ENCODE results near the gene ZNF385C. TPM values are rescaled to one million over a fixed set of nuclear protein-coding genes. Genes with fewer than 3 reads are reported as not detected.

The ZNF385C gene
- total and polyA plus RNA-seq, 2 of the 13 experiments (the other 11 are each of a cell fraction or from before 2014, with no cell fraction given), result 2.3 to 6.1 TPM

DNA sequence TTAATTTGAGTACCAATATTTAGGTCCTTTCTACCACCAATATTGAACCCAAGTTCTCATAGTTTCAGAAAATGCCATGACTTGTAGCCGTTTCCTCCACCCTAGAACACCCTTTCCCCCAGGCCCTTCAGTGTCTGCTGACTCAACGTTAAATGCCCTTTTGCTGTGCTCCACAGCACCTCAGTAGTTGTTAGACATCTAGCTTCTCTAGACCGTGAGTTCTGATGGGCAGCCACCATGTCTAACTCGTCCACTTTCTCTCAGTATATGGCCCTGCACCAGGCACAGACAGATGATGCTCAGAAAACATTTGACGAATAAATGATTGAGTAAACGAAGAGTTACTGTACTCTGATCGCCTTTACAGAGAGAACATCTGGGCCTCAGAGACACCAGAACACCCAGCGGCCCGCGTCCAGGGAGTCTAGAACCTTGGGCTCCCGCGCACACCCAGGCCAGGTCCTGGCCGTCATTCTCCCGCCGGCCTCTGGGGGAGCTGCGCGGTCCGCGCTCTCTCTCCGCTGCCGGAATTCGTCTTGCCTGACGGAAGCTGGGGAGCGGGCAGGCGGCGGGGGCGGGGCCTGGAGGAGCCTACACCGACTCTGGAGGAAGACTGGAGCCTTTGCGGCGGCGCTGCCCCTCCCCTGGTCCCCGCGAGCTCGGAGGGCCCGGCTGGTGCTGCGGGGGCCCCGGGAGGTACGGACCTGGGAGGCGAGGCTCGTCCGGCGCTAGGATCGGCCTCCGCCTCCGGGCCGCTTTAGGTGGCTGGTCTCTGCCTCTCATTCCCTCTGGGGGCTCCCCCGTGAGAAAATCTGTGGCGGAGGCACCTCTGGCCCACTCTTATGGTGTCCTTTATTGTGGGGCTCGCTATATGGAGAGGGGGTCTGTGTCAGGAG is 78.5 kb downstream of the ZNF385C start, which contains the start of gene NKIRAS2 (continued):
- peak; percentile 90 for TF ChIP-seq TAF1 (CRISPR knock-in tag; IDR thresholded peaks at IDR 0.05)
- TF ChIP-seq PAF1 (CRISPR knock-in tag; IDR thresholded peaks at IDR 0.05), result no peak
- TF ChIP-seq MBD4 (IDR thresholded peaks at IDR 0.05; ENCODE audit: borderline replicate concordance, low read length), result no peak
- no peak for TF ChIP-seq ZBTB7A (CRISPR knock-in tag; IDR thresholded peaks at IDR 0.05)
- TF ChIP-seq SCMH1 (CRISPR knock-in tag; IDR thresholded peaks at IDR 0.05; ENCODE audit: borderline replicate concordance), result no peak
- TF ChIP-seq SMARCC2 (IDR thresholded peaks at IDR 0.05), result no peak
- no peak for TF ChIP-seq SP140L (CRISPR knock-in tag; IDR thresholded peaks at IDR 0.05; ENCODE audit: borderline replicate concordance)
- TF ChIP-seq, protein P1, sequence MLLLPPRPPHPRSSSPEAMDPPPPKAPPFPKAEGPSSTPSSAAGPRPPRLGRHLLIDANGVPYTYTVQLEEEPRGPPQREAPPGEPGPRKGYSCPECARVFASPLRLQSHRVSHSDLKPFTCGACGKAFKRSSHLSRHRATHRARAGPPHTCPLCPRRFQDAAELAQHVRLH (CRISPR knock-in tag; IDR thresholded peaks at IDR 0.05; ENCODE audit: borderline replicate concordance, low read depth), result peak; percentile 98
- peak; percentile 98; the same call in 1 of the 2 replicates for TF ChIP-seq ZNF747 (CRISPR knock-in tag; IDR thresholded peaks at IDR 0.05; ENCODE audit: borderline replicate concordance)
- peak; percentile 86; the same call in 1 of the 2 replicates for TF ChIP-seq ZNF816 (CRISPR knock-in tag; IDR thresholded peaks at IDR 0.05; ENCODE audit: borderline replicate concordance)
- no peak for TF ChIP-seq CHCHD3 (CRISPR knock-in tag; IDR thresholded peaks at IDR 0.05)
- peak; percentile 82; the same call in 1 of the 2 replicates for TF ChIP-seq ZSCAN21 (CRISPR knock-in tag; IDR thresholded peaks at IDR 0.05; ENCODE audit: borderline replicate concordance)
- no peak for TF ChIP-seq HNRNPL (IDR thresholded peaks at IDR 0.05; ENCODE audit: low read depth, low read length)
- TF ChIP-seq, protein P2, sequence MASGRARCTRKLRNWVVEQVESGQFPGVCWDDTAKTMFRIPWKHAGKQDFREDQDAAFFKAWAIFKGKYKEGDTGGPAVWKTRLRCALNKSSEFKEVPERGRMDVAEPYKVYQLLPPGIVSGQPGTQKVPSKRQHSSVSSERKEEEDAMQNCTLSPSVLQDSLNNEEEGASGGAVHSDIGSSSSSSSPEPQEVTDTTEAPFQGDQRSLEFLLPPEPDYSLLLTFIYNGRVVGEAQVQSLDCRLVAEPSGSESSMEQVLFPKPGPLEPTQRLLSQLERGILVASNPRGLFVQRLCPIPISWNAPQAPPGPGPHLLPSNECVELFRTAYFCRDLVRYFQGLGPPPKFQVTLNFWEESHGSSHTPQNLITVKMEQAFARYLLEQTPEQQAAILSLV (CRISPR knock-in tag; IDR thresholded peaks at IDR 0.05; ENCODE audit: borderline replicate concordance), result peak; percentile 98
- TF ChIP-seq FLYWCH1 (CRISPR knock-in tag; IDR thresholded peaks at IDR 0.05), result no peak
- no peak for TF ChIP-seq ATF7 (IDR thresholded peaks at IDR 0.05)
- TF ChIP-seq ATF7 (CRISPR knock-in tag; IDR thresholded peaks at IDR 0.05), result no peak
- no peak for TF ChIP-seq PRMT3 (CRISPR knock-in tag; IDR thresholded peaks at IDR 0.05; ENCODE audit: borderline replicate concordance, low read depth)
- no peak for TF ChIP-seq ZSCAN30 (CRISPR knock-in tag; IDR thresholded peaks at IDR 0.05)
- TF ChIP-seq POLR2A (IDR thresholded peaks at IDR 0.05; ENCODE audit: insufficient read depth in 1 of 2, low read depth in 2 of 2, low read length in 2 of 2), result peak; percentile 24 to 88; a peak in 3 of 4 replicates
- no peak for TF ChIP-seq NFATC3 (CRISPR knock-in tag; IDR thresholded peaks at IDR 0.05)
- TF ChIP-seq, protein P3, sequence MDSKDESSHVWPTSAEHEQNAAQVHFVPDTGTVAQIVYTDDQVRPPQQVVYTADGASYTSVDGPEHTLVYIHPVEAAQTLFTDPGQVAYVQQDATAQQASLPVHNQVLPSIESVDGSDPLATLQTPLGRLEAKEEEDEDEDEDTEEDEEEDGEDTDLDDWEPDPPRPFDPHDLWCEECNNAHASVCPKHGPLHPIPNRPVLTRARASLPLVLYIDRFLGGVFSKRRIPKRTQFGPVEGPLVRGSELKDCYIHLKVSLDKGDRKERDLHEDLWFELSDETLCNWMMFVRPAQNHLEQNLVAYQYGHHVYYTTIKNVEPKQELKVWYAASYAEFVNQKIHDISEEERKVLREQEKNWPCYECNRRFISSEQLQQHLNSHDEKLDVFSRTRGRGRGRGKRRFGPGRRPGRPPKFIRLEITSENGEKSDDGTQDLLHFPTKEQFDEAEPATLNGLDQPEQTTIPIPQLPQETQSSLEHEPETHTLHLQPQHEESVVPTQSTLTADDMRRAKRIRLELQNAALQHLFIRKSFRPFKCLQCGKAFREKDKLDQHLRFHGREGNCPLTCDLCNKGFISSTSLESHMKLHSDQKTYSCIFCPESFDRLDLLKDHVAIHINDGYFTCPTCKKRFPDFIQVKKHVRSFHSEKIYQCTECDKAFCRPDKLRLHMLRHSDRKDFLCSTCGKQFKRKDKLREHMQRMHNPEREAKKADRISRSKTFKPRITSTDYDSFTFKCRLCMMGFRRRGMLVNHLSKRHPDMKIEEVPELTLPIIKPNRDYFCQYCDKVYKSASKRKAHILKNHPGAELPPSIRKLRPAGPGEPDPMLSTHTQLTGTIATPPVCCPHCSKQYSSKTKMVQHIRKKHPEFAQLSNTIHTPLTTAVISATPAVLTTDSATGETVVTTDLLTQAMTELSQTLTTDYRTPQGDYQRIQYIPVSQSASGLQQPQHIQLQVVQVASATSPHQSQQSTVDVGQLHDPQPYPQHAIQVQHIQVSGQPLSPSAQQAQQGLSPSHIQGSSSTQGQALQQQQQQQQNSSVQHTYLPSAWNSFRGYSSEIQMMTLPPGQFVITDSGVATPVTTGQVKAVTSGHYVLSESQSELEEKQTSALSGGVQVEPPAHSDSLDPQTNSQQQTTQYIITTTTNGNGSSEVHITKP (CRISPR knock-in tag; IDR thresholded peaks at IDR 0.05; ENCODE audit: low read depth), result no peak; the same call in 1 of the 2 replicates
- peak; percentile 86 for TF ChIP-seq NRL (CRISPR knock-in tag; IDR thresholded peaks at IDR 0.05; ENCODE audit: borderline replicate concordance)
- 0 out of 2 replicates have a peak, but pooled peaks have one; percentile 61 for TF ChIP-seq GTF2F1 (IDR thresholded peaks at IDR 0.05; ENCODE audit: low read length)
- TF ChIP-seq ZNF562 (CRISPR knock-in tag; IDR thresholded peaks at IDR 0.05; ENCODE audit: borderline replicate concordance), result no peak
- no peak for TF ChIP-seq ZNF879 (CRISPR knock-in tag; IDR thresholded peaks at IDR 0.05)
- peak; percentile 62; the same call in 1 of the 2 replicates for TF ChIP-seq ZNF230 (CRISPR knock-in tag; IDR thresholded peaks at IDR 0.05)
